LNCaP clone FGC (cell line): ENCODE measurements around the gene C14orf132.

Experiments
- DNase-seq: peaks from one replicate; pipeline ENCODE4 v3.0.0-alpha.2; 2011; ENCODE audit warnings: low read depth
- H3K4me3 ChIP-seq: 2 replicates; pipeline ENCODE4 v1.5.1; 2011; ENCODE audit warnings: mild to moderate bottlenecking, low read depth, low read length, control low read depth
- TF ChIP-seq, protein P1 (sequence below): IDR thresholded peaks from 2 replicates; pipeline ENCODE4 v1.5.1; 2012; ENCODE audit warnings: mild to moderate bottlenecking; ENCODE audit not compliant: control insufficient read depth, insufficient read depth; ENCODE audit errors: extremely low read depth

C14orf132 gene

GRCh38 chr14:96094211-96094610 lies 55.0 kb downstream of the C14orf132 start:
- no peak for DNase-seq
- H3K4me3 ChIP-seq = no peak overlapping the region
- TF ChIP-seq, protein P1, sequence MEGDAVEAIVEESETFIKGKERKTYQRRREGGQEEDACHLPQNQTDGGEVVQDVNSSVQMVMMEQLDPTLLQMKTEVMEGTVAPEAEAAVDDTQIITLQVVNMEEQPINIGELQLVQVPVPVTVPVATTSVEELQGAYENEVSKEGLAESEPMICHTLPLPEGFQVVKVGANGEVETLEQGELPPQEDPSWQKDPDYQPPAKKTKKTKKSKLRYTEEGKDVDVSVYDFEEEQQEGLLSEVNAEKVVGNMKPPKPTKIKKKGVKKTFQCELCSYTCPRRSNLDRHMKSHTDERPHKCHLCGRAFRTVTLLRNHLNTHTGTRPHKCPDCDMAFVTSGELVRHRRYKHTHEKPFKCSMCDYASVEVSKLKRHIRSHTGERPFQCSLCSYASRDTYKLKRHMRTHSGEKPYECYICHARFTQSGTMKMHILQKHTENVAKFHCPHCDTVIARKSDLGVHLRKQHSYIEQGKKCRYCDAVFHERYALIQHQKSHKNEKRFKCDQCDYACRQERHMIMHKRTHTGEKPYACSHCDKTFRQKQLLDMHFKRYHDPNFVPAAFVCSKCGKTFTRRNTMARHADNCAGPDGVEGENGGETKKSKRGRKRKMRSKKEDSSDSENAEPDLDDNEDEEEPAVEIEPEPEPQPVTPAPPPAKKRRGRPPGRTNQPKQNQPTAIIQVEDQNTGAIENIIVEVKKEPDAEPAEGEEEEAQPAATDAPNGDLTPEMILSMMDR = no peak

DNA sequence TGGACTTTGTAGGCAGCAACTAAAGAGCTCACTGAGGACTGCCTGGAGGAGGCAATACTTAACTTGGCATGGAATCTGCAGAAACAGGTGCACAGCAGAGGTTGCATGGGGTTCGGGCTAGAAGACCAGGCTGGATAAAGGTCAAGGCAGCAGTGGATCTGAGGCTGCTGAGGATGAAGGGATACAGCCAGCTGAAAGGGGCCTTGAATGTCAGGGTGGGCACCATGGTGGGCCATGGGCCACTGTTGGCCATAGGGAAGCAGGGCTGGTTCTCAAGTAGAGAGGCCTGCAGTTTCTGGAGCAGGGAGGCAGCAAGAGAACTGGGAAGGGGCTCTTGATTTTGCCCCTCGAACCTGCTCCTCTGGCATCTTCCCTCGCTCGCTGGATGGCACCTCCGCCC lies 55.5 kb downstream of the C14orf132 start:
- TF ChIP-seq, protein P1 = no peak
- H3K4me3 ChIP-seq = no peak overlapping the region
- no peak for DNase-seq

- no peak overlapping the region for H3K4me3 ChIP-seq
- DNase-seq = no peak
- TF ChIP-seq, protein P1 = no peak
These were observed 55.9 kb downstream of the C14orf132 start for GRCh38 chr14:96095058-96095457.

DNA sequence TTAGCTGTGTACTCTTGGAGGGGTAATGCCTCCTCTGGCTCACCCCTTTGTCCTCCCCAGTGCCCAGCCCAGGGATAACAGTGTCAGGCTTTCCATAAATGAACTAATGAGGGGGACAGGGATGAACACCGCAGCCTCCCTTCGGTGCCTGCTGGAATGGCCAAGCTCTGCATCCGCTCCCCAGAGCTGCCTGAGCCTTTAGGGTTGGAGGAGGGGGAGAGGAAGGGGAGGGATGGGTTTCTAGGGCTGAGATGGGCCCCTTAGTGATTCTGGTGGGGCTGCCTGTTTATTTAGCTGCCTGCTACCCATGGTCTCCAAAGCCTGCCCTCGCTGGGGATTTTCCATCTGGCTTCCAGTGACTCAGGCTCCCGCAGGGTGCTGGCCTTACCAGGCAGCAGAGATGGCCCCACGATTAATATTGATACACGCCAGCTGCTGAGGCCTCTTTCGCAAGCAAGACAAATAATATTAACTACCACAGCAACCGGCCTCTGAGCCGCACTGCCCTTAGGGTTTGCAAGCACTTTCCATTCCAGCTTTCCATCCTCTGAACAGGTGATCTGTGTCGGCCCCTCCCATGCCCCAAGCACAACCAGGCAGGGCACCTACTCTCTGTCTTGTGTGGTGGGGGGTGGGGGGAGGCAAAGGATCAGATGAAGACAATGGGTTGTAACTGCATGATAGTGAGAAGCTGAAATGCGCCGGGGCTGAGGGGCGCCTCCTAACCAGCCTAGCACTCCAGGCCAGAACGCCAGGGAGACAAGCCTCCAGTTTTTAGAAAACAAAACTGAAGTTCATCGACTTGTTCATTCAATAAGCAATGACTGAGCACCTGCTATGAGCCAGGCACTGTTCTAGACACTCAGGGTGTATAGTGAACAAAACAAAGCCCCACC lies 56.7 kb downstream of the C14orf132 start:
- TF ChIP-seq, protein P1 = no peak
- no peak for DNase-seq
- no peak overlapping the region for H3K4me3 ChIP-seq

- DNase-seq = no peak
- no peak overlapping the region for H3K4me3 ChIP-seq
- TF ChIP-seq, protein P1 = no peak
These were observed 57.8 kb downstream of the C14orf132 start for GRCh38 chr14:96096639-96097610.

- no peak for DNase-seq
- TF ChIP-seq, protein P1 = no peak
- H3K4me3 ChIP-seq = no peak overlapping the region
These were observed 58.6 kb downstream of the C14orf132 start for GRCh38 chr14:96097752-96098151.
